Body of pancreas (tissue), 4 donors: ENCODE results near the gene HTN1. TPM values are rescaled to one million over a fixed set of nuclear protein-coding genes. Genes with fewer than 3 reads are reported as not detected.
"Not testable (repeated sequence)": the region's sequence is repeated elsewhere in the genome, so short reads cannot be mapped to it uniquely, and the experiment has no call there.

Experiments
- ATAC-seq: fragments of 150-250 bp; one replicate; pipeline ENCODE4 v1.9.1; 2016
- DNase-seq, 4 donors: peaks; one replicate each; pipeline ENCODE4 v3.0.0-alpha.2; 2019
- H3K27ac ChIP-seq, 4 donors: fragments of 200-600 bp; sonication (generic); 1 replicate in 3 of 4; 2 replicates in 1 of 4; pipeline versions ENCODE4 v1.5.1 to v1.6.1; 2016 to 2019; ENCODE audit warnings: mild to moderate bottlenecking in 1 of 4, mixed read lengths in 1 of 4, moderate library complexity in 1 of 4
- H3K27me3 ChIP-seq, 2 donors: fragments of 200-600 bp; sonication (generic); one replicate each; pipeline ENCODE4 v1.6.0; 2016; ENCODE audit warnings: mild to moderate bottlenecking in 1 of 2
- H3K36me3 ChIP-seq, 2 donors: fragments of 200-600 bp; sonication (generic); replicated peaks in 1 of 2; 2 replicates each; pipeline ENCODE4 v1.5.1; 2016; ENCODE audit warnings: low read depth in 2 of 2; ENCODE audit not compliant: insufficient read depth in 1 of 2
- H3K4me1 ChIP-seq: fragments of 200-600 bp; sonication (generic); one replicate; pipeline ENCODE4 v1.6.0; 2016
- H3K4me3 ChIP-seq, 2 donors: fragments of 200-600 bp; sonication (generic); 1 replicate in 1 of 2; 2 replicates in 1 of 2; pipeline ENCODE4 v1.5.1; 2016 to 2019
- H3K9me3 ChIP-seq, 3 donors: fragments of 200-600 bp; sonication (generic); 1 replicate in 2 of 3; 2 replicates in 1 of 3; pipeline ENCODE4 v1.5.1; 2016
- POLR2A ChIP-seq, 3 donors: fragments of 450-650 bp; IDR thresholded peaks; one replicate each; pipeline ENCODE4 v1.6.1; 2016; ENCODE audit warnings: antibody characterized with exemption in 3 of 3, mild to moderate bottlenecking in 2 of 3
- WGBS, 2 donors: methylation state at CpG; one replicate each; pipeline ENCODE4 v1.1.5; 2017; 5-methylcytosine and 5-hydroxymethylcytosine counted together
- intact Hi-C: fragments of 100-400 bp; cut with DNase I; formaldehyde crosslinking; loops from one replicate; pipeline ENCODE4 v1.15.1; 2023
- total RNA-seq, 2 donors: library from RNA; depleted of rRNA; stranded (reverse); fragments of >200 nt; gene quantifications; one replicate each; pipeline ENCODE4 v1.1.0, GENCODE V29; 2016
- TF ChIP-seq, protein P1 (sequence below), 7 experiments: fragments of 450-650 bp in 4 of 7; fragments of 200-600 bp in 3 of 7; sonication (generic) in 3 of 7; IDR thresholded peaks; one replicate each; pipeline ENCODE4 v1.5.1; 2016 to 2019; ENCODE audit warnings: antibody characterized with exemption in 7 of 7

Gene HTN1
- total RNA-seq, 2 donors from 2014 or later = not detected

DNA sequence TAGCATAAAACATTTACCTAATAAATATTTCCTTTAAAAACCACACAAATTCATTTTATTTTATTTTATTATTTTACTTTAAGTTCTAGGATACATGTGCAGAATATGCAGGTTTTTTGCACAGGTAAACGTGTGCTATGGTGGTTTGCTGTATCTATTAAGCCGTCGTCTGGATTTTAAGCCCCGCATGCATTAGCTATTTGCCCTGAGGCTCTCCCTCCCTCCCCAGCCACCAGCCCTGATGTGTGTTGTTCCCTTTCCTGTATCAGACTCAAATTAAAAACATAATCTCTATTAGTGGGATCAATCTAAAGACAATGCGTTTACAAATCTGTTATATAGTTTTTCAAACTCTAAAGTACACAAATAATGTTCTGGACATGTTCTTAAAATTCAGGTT, 23.2 kb upstream of the HTN1 start:
- ATAC-seq (no peak), DNase-seq (no peak)
- H3K9me3 ChIP-seq = no peaks in the 10 kb centered on the region
- 72 to 73% methylated on average over 5 of the region's 5 CpGs for WGBS, 2 donors
- no peak overlapping the region for H3K4me3 ChIP-seq
- intact Hi-C loops = no loop called here
- no peaks in the 10 kb centered on the region for H3K36me3 ChIP-seq
- TF ChIP-seq, protein P1, sequence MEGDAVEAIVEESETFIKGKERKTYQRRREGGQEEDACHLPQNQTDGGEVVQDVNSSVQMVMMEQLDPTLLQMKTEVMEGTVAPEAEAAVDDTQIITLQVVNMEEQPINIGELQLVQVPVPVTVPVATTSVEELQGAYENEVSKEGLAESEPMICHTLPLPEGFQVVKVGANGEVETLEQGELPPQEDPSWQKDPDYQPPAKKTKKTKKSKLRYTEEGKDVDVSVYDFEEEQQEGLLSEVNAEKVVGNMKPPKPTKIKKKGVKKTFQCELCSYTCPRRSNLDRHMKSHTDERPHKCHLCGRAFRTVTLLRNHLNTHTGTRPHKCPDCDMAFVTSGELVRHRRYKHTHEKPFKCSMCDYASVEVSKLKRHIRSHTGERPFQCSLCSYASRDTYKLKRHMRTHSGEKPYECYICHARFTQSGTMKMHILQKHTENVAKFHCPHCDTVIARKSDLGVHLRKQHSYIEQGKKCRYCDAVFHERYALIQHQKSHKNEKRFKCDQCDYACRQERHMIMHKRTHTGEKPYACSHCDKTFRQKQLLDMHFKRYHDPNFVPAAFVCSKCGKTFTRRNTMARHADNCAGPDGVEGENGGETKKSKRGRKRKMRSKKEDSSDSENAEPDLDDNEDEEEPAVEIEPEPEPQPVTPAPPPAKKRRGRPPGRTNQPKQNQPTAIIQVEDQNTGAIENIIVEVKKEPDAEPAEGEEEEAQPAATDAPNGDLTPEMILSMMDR (IDR thresholded peaks at IDR 0.05) = no peak
- TF ChIP-seq POLR2A (IDR thresholded peaks at IDR 0.05) = no peak
- no peaks in the 10 kb centered on the region for H3K4me1 ChIP-seq
- no peaks in the 10 kb centered on the region for H3K27me3 ChIP-seq
- no peak overlapping the region for H3K27ac ChIP-seq

DNA sequence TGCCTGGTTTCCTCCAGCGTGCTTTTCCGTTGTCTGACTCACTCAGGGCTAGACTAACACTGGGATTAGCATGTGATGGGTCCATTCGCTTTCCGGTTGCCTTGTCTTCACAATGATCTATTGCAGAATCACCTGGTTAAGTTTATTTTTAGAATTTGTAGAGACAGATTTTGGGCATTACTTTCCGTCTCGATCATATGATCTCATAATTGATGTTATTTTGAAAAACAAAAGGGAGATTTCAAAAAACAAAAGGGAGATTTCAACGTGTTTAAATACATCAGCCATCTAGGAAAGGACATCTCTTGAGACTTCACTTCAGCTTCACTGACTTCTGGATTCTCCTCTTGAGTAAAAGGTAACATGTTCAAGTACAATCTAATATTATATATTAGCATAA, 22.1 kb upstream of the HTN1 start, which contains the start of gene HTN3:
TSS of gene HTN3 (plus strand) at position 301 of the 400 bp plus-strand sequence. CDS start 2,282 bp downstream, outside the sequence.
- H3K4me1 ChIP-seq, DNase-seq, H3K4me3 ChIP-seq, H3K27me3 ChIP-seq, H3K36me3 ChIP-seq, H3K9me3 ChIP-seq, intact Hi-C loops, H3K27ac ChIP-seq, ATAC-seq: not testable (repeated sequence)
- 69 to 74% methylated on average over 7 of the region's 7 CpGs for WGBS, 2 donors

DNA sequence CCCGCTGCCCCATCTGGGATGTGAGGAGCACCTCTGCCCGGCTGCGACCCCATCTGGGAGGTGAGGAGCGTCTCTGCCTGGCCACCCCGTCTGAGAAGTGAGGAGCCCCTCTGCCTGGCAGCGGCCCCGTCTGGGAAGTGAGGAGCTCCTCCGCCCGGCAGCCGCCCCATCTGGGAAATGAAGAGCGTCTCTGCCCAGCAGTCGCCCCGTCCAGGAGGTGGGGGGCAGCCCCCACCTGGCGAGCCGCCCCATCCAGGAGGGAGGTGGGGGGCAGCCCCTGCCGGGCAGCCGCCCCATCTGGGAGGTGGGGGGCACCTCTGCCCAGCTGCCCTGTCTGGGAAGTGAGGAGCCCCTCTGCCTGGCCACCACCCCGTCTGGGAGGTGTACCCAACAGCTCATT, 12.7 kb upstream of the HTN1 start:
- H3K4me1 ChIP-seq, H3K36me3 ChIP-seq, H3K27ac ChIP-seq, H3K27me3 ChIP-seq, H3K9me3 ChIP-seq, intact Hi-C loops, H3K4me3 ChIP-seq, DNase-seq, ATAC-seq: not testable (repeated sequence)
- 77 to 85% methylated on average over 3 to 18 of the region's 18 CpGs for WGBS, 2 donors

DNA sequence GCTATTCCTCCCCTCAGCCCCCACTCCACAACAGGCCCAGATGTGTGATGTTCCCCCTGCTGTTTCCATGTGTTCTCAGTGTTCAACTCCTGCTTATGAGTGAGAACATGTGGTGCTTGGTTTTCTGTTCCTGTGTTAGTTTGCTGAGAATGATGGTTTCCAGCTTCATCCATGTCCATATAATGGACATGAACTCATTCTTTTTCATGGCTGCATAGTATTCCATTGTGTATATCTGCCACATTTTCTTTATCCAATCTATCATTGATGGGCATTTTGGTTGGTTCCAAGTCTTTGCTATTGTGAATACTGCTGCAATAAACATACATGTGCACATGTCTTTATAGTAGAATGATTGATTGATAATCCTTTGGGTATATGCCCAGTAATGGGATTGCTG, 10.3 kb upstream of the HTN1 start:
- H3K36me3 ChIP-seq, DNase-seq, H3K27me3 ChIP-seq, H3K9me3 ChIP-seq, ATAC-seq, intact Hi-C loops, H3K4me1 ChIP-seq, H3K4me3 ChIP-seq, H3K27ac ChIP-seq: not testable (repeated sequence)

DNA sequence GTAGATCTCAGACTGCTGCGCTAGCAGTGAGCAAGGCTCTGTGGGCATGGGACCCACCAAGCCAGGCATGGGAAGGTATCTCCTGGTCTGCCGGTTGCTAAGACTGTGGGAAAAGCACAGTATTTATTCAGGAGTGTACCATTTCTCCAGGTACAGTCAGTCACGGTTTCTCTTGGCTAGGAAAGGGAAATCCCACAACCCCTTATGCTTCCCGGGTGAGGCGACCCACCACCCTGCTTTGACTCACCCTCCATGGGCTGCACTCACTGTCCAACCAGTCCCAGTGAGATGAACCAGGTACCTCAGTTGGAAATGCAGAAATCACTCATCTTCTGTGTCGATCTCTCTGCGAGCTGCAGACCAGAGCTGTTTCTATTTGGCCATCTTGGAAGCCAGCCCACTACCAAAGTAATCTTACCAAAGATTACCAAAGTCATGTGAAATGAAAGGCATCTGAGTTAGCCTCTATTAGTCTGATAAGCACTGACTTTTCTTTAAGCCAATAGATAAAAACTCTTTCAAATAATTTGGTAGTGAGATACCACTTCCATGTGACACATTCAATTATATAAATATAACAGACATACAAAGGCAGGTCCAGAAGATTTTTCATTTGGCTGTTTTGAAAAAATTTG, 8.5 kb upstream of the HTN1 start:
- DNase-seq (peak in 3 of 4 donors; percentile 14 to 61 (median 18)), ATAC-seq (no peak)
- Histone ChIP-seq H3K36me3 (no peaks in the 10 kb centered on the region), H3K4me3 (no peak overlapping the region), H3K9me3 (no peaks in the 10 kb centered on the region), H3K27me3 (no peaks in the 10 kb centered on the region), H3K4me1 (no peaks in the 10 kb centered on the region), H3K27ac (peak overlapping the region in 2 of 4 donors; percentile 4 to 64)
- intact Hi-C loops = no loop called here
- TF ChIP-seq POLR2A (IDR thresholded peaks at IDR 0.05) = no peak
- TF ChIP-seq, protein P1 (IDR thresholded peaks at IDR 0.05) = no peak
- 54 to 66% methylated on average over 7 of the region's 7 CpGs for WGBS, 2 donors

DNA sequence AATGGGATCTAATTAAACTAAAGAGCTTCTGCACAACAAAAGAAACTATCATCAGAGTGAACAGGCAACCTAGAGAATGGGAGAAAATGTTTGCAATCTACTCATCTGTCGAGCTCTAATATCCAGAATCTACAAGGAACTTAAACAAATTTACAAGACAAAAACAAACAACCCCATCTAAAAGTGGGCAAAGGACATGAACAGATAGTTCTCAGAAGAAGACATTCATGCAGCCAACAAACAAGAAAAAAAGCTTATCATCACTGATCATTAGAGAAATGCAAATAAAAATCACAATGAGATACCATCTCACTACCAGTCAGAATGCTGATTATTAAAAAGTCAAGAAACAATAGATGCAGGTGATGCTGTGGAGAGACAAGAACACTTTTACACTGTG, 6.3 kb downstream of the HTN1 start:
- H3K27me3 ChIP-seq, ATAC-seq, DNase-seq, H3K9me3 ChIP-seq, intact Hi-C loops, H3K4me1 ChIP-seq, H3K36me3 ChIP-seq, H3K4me3 ChIP-seq, H3K27ac ChIP-seq: not testable (repeated sequence)
- 22 to 42% methylated on average over 1 of the region's 1 CpG for WGBS, 2 donors

DNA sequence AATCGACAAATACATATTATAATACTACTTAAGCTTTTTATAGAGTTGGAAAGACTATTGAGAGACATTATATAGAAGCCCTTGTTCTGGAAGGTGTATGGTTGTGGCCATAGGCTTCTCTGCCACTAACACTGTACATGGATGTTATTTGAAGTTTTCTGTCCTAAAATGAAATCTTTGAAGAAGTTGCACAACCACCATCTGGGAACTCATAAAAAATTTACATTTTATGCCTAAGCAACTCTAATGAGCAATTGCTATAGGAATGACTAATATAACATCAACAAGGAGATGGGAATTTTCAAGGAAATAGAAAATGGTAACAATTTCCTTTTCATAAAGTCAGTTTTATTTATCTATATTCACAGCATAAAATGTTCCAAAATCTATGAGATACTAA, 7.4 kb downstream of the HTN1 start:
- no peaks in the 10 kb centered on the region for H3K9me3 ChIP-seq
- no peaks in the 10 kb centered on the region for H3K27me3 ChIP-seq
- no peaks in the 10 kb centered on the region for H3K36me3 ChIP-seq
- H3K4me3 ChIP-seq = no peak overlapping the region
- intact Hi-C loops = no loop called here
- no peaks in the 10 kb centered on the region for H3K4me1 ChIP-seq
- TF ChIP-seq, protein P1 (IDR thresholded peaks at IDR 0.05) = no peak
- no peak for TF ChIP-seq POLR2A (IDR thresholded peaks at IDR 0.05)
- ATAC-seq (no peak), DNase-seq (no peak)
- H3K27ac ChIP-seq = no peak overlapping the region
- WGBS, 2 donors = 57 to 69% methylated on average over 1 of the region's 1 CpG
